Non-pigmented ciliary epithelial cell (primary cell): ENCODE measurements around the gene INPP5F.

Experiments used
- DNase-seq: peaks from one replicate; pipeline ENCODE4 v3.0.0-alpha.2; 2010; ENCODE audit warnings: low read depth

The INPP5F gene

DNA sequence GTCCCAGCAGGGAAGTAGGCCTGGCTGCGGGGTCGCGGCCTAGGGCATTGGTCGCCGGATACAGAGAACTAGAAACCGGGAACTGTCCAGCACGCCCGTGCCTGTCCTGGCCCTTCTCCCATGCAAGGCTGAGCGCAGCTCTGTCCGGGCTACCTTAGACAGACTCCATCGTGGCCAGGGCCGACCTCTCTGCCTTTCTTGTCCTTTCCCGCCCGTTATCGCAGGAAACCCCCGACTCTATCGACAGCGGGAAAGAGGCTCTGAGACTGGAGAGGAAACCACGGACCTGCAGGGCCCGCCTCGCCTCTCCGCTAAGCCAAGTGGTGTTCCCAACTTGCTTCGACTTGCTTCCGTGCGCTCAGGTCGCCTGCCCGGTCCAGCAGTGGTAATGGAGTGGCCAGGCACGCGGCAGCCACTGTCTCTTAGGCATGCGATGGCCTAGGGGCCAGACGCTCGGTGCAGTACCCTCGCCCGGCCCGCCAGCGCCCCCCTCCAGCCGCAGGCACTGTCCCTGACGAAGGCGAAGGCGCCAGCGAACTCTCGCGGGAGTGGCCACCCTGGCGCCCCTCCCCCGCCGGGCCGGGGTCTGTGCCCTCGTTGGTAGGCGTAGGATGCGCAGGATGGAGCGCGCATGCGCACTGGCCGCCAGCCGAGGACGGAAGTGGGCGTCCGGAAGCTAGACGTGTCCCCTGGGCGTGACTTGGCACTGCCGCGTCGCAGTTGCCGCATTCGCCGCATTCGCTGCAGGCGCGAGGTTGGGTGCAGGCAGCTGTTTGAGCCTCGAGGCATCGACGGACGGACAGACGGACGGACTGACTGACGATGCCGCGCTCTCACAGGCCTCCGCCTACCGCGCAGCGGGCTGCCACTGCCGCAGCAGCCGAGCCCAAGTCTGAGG is 92.4 kb downstream of the INPP5F start:
- DNase-seq, result no peak

- DNase-seq, result no peak
Observed at GRCh38 chr10:119818889-119819270, 93.0 kb downstream of the INPP5F start.

DNA sequence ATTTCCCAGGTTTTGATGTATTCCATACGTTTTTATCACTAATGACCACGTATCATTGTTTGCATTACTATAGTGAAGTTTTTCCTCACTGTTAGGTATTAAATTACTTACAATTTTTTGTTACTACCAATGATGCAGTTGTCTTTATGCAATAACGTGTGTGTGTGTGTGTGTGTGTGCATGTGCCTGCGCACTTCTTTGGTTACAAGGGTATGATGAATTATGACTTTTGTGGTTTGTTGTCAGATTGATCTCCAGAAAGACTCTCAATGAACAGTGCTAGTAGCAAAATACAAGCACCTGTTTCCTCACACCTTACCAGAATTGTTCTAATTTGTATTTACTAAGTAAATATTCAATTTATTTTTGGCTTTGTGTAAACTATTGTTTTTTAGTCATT is 95.3 kb downstream of the INPP5F start:
- DNase-seq, result no peak

DNA sequence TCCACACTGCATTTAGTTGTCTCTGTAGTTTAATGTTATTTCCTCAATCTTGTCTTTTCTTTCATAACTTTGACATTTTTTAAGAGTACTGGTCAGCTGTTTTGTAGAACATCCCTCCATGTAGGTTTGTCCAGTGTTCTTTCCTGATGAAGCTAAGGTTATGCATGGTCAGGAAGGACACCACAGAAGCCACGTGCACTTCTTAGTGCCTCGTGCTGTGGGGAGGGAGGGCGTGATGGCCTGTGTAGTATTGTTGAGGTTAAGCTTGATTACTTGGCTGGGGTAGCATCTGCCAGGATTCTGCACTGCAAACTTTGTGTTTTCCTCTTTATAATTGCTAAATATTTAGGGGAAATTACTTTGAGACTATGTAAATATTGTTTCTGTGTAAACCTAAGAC is 98.4 kb downstream of the INPP5F start:
- DNase-seq, result no peak

- no peak for DNase-seq
Observed at GRCh38 chr10:119826771-119827170, 100.9 kb downstream of the INPP5F start.

DNA sequence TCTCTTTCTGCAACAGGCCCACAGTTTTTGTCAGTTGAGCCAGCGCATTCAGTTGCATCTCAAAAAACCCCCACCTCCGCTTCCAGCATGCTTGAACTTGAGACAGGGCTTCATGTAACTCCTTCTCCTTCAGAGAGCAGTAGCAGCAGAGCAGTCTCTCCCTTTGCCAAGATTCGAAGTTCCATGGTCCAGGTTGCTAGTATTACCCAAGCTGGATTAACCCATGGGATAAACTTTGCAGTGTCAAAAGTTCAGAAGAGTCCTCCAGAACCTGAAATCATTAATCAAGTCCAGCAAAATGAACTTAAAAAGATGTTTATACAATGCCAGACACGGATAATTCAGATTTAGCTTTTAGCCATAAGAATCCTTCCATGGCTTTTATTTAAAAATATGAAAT is 101.6 kb downstream of the INPP5F start:
- no peak for DNase-seq

DNA sequence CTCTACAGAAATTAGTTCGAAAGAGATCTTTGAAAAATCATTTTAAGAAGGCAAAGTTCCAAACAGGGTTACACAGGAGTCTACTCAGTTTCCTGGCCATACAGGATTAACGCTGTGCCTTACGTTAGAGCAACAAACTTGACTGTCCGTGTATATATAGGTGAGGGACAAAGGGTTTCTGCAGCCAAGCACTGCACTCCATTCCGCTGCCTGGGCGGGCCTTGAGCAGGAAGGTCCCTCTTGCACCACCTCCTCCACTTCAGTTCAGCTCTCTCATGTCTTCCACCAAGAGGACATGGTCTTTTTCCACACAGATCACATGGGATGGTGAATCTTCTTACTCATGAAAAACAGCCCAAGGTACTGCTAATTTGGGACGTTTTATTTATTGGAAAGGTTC is 103.6 kb downstream of the INPP5F start:
- DNase-seq, result no peak

DNA sequence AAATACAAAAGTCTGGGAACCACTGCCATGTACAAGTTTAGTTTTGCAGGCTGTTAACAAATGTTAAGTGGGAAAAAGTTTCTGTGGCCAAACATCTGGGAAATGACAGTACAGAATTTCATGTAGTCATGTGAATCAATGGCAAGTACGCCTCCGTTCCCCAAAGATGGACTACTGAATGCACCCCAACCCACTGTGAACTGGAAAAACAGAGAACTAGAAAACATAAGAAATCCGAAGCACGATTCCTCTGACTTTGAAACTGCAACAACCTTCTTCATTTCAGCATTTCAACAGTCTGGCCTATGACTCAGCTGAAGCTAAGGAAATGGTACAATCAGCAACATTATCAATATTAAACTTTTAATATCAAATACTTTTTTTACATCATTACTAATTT is 105.0 kb downstream of the INPP5F start:
- no peak for DNase-seq

DNA sequence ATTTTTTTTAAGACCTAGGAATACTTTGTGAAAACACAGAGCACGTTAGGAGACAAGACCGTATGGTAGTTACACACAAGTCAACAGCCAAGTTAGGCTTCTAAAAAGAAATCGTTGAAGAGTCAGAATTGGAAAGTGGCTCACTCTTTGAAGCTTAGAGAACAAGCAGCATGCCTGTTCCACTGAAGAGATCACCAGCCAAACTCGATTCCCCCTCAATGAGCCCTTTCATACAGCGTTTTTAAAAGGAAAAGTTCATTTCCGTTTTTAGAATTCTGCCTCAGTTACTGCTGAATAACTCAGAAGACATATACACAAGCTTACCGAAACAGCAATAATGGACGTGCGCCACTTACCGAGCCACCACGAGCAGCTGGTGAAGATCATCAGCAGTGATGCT is 105.8 kb downstream of the INPP5F start:
- no peak for DNase-seq

- DNase-seq, result no peak
Observed at GRCh38 chr10:119832951-119833350, 107.1 kb downstream of the INPP5F start.

- DNase-seq, result no peak
Observed at GRCh38 chr10:119834188-119834587, 108.3 kb downstream of the INPP5F start.

- no peak for DNase-seq
Observed at GRCh38 chr10:119845656-119846055, 119.8 kb downstream of the INPP5F start.

DNA sequence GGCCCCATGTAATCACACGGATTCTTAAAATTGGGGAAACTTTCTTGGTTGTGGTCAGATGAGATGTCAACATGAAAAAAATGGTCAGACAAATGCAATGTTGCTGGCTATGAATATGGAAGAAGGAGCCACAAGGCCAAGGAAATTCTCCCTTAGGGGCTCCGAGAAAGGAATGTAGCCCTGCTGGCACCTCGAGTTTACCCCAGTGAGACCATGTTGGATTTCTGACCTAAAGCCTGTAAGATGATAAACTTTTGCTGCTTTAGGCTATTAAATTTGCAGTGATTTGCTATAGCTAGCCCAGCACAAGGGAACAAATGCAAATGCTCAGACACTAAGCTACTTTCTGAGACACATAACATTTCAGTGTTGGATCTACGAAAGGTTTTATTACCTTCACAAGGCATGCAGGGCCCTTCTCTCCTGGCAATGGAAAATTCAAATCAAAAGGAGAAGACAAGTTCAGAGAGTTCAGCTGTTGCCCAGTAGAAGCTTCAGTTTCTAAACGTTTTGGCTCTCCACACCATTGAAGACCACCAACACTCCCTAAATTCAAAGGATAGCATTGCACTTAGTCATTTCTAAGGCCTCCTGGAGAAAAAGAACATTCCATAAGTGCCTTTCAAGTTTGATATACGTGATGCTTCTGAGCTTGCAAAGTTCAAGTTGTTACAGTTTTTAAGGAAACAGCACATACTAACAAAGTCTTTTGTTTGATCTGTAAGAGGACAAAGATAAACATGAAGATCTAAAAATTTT is 123.4 kb downstream of the INPP5F start:
- DNase-seq, result peak; percentile 79

GRCh38 chr10:119849944-119850343 is 124.1 kb downstream of the INPP5F start:
- no peak for DNase-seq

GRCh38 chr10:119852277-119852676 is 126.4 kb downstream of the INPP5F start:
- DNase-seq, result no peak

DNA sequence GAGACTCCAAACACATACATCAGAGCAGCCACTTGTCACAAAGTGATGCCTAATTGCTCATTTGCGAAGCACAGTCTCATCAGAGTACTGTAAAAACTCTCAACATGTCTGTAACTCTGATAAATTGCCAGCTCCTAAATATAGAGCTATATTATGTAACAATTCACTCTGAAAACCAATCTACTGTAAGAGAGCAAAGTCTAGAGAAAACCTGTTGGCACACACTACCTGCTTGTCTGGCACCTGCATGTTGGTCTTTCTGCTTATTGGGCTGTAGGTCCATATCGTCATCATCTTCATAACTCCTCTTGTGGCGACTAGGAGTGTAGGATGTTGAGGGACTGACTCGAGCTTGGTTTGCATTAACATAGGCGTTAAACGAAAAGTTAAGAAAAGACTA is 127.0 kb downstream of the INPP5F start:
- DNase-seq, result no peak

DNA sequence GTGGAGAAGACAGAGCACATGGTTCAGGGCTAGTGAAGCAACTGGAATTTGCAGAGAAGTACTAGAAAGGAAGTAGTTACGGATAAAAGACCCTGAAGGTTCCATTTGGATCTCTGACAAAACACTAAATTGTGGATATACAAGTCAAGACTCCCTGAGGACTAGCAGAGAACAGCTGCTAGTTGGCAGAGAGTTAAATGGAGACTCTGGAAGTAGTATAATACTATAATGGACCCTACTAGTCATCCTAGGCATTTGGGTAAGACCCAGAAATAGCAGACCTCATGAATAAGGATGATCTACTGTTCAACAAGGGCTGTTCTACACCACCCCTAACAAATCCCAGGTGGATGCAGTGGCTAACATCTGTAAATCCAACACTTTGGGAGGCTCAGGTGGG is 127.7 kb downstream of the INPP5F start:
- no peak for DNase-seq

GRCh38 chr10:119858063-119858462 is 132.2 kb downstream of the INPP5F start:
- DNase-seq, result no peak

- DNase-seq, result no peak
Observed at GRCh38 chr10:119859420-119860258, 133.8 kb downstream of the INPP5F start.

DNA sequence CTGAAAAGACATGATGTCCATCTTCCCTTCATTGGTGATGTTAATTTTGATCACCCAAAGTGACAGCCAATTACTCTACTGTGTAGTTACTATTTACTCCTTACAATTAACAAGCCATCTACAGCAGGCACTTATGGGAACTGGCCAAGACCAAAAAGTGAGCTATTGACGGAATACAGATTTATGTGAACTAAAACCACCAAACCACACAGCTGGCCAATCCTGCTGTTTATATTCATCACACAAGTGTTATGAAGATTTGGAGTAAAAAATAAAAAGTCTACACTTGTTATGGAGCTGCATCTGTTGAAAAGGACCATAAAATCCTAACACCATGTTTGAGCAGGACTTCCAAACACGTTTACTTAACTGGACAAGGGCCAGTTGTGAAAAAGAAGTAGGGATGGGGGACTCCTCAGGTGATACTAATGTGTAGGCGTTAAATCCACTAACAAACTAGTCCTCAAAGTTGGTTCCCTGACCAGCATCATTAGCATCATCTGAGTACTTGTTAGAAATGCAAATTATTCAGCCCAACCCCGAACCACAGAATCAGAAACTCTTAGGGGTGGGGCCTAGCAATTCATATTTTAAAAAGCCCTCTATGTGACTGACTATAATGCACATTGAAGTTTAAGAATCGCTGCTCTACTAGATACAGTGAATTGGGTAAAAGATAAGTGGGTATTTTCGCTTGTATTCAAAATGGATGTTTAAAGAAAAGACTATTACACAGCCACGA is 135.2 kb downstream of the INPP5F start:
- no peak for DNase-seq

DNA sequence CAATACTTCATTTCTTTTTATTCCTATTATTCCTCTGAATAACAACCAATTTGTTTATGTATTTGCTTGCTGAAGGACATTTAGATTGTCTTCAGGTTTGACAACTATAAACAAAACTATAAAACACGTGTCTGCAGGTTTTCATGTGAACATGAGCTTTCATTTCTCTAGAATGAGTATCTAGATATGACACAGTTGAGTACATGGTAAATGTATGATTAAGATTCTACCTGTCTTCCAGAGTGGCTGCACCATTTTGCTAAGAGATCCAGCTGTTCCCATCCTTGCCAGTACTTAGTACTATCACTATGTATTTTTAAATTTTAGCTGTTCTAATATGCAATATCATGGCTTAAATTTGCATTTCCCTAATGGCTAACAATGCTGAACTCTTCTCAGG is 136.7 kb downstream of the INPP5F start:
- DNase-seq, result no peak
